HCEC 1CT (cell line): ENCODE measurements around the gene NTN1.
A peak's percentile ranks its signal among the peaks of the same experiment; 100 is the strongest.

Experiments used
- DNase-seq: peaks from one replicate; pipeline ENCODE4 v3.0.0-alpha.2; 2017

Gene NTN1

DNA sequence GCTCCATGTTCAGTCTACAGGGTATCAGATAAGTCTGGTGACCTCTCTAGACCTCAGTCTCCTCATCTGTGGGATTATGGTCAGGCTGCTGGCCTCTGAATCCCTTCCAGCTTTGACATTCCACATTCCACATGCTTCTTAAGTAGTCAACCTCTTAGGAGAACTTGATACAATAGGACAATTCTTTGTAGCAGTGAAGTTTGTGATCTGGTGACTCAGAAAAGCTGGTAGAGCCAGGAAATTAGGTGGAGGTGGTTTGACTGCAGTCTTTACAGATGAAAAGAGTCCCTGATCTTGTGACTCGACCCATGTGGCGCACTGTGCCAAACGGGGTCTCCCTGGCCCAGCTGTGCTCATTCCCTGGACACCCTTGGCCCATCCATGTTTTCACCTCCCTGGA lies 147.8 kb downstream of the NTN1 start:
- DNase-seq: no peak

DNA sequence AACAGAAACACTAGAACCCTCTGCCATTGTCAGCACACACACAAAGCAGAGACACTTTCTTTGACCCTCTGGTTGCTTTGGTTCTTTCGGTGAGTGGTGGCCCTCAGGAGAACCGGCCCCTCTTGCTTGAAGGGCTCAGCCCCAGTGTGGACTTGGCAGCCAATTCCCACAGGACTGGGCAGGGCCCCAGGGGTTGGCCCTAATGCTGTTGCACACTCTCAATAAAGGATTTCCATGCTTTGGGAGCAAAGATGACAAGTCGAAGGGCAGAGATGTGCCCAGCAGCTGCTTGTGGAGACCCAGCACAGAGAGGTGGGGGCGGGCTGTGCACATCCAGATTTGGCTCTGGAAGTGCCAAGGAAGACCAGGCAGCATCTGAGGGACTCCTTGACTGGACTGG lies 149.0 kb downstream of the NTN1 start:
- DNase-seq: no peak

- DNase-seq: no peak
Observed at GRCh38 chr17:9170853-9171252, 149.5 kb downstream of the NTN1 start.

DNA sequence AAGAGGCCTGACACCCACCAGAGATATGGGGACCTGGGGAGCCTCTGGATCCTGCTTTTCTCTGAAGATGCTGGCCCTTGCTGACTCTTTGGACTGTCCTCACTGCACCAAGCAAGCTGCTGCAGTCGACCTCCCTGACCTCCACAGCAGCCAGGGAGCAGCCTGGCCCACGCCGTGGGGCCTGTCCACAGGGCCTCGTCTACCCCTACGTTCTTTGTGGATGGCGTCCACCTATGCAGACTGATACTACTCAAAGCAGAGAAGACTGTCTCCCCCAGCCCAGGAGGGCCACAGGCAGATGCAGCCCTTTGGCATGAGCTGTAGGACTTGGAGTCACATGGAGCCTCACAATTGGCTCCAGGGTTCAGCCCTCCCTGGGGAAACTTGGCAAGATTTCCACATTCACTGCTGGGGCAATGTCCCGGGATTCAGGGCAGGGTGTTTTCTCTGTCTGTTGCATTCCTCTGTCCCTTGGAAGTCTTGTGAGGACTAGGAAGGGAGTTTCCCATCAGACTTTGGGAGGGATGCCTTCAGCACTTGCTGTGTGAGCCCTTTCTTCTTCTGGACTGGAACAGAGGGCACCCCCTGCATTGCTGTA lies 152.2 kb downstream of the NTN1 start:
- no peak for DNase-seq

- DNase-seq: no peak
Observed at GRCh38 chr17:9174312-9174711, 153.0 kb downstream of the NTN1 start.

GRCh38 chr17:9174779-9175574 lies 153.7 kb downstream of the NTN1 start:
- no peak for DNase-seq

GRCh38 chr17:9175700-9176467 lies 154.6 kb downstream of the NTN1 start:
- no peak for DNase-seq

DNA sequence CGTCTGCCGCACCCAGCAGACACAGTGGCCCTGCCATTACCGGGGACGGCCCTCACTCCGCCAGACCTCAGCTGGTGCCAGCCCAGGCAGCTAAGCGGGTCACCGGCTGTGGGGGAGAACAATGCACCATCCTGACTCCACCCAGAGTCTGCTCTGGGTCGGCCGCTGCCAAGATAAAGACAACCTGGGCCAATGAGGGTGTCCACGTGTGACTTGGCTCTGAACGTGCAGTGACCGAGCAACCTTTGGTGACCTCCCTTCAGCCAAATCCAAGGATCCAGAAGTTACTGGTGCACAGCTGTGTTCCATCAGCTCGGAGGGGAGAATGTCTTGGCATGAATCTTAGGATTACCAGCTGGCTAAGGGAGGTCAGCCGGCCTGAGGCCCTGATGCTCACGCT lies 155.9 kb downstream of the NTN1 start:
- DNase-seq: no peak

- DNase-seq: no peak
Observed at GRCh38 chr17:9178319-9178718, 157.0 kb downstream of the NTN1 start.

DNA sequence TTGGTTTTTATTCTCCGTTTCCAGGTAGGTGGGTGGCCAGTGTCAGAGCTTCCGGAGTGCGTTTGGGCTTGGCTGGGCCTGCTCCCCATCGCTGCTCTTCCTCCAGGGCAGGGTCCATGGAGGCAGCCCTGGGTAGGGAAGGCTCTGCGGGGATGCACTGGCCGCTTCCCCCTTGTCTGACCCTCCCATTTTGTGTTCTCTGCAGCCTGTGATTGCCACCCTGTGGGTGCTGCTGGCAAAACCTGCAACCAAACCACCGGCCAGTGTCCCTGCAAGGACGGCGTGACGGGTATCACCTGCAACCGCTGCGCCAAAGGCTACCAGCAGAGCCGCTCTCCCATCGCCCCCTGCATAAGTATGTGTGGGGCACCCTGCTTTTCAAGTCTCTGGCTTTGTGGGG lies 158.3 kb downstream of the NTN1 start:
- no peak for DNase-seq

- no peak for DNase-seq
Observed at GRCh38 chr17:9181640-9182039, 160.3 kb downstream of the NTN1 start.

DNA sequence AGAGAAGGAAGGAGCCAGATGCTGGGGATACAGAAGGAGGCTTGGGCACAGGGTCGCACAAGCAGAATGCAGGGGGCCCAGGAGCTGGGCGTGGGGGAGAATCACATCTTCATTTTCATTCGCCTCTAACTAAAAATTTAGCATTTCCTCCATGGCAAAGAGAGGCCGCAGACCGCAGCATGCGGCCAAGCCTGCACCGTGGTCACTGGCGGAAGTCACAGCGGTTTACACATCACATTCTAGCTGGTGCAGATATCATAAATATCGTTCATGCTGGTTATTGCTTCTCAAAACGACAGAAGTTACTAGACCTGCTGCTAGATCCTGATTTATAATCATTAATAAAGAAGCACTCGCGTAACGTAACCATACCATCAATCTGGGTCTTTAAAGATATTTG lies 162.0 kb downstream of the NTN1 start:
- DNase-seq: no peak

- DNase-seq: no peak
Observed at GRCh38 chr17:9185142-9185541, 163.8 kb downstream of the NTN1 start.

DNA sequence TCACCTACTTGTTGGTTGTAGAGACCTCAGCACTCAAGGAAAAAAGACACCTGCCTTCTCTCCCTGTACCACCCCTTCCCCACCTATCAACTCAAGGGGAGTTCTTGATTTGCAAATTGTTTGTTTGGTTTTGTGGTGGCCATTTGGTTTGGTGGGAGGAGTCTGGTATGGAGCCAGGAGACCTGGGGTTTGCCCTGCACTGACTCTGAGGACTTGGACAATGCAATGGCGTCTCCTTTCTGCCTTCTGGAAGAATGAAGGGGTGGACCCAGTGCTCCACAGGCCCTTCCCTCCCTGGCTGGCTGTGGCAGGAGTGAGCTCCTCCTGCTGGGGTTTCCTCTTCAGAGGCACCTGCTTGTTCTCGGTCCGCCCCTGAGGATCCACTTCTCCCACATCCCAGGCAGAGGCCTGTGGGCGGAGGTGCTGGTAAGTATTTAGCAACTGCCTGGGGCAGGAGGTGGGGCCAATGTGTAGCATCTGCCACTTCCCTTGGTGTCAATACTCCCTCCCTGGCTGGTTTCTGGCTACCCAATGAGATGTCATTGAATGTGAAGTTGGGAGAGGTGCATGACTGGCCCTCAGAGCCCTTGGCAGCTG lies 164.5 kb downstream of the NTN1 start:
- no peak for DNase-seq

DNA sequence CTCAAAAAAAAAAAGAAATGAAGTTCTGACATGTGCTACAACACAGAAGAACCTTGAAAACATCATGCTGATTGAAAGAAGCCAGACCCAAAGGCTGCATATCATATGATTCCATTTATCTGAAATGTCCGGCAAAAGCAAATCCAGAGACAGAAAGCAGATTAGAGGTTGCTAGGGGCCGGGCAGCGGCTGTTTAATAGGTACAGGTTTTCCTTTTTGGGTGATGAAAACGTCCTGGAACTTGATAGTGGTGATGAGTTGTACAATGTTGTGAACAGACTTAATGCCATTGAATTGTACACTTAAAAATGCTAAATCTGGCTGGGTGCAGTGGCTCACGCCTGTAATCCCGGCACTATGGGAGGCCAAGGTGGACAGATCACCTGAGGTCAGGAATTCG lies 166.5 kb downstream of the NTN1 start:
- DNase-seq: no peak

DNA sequence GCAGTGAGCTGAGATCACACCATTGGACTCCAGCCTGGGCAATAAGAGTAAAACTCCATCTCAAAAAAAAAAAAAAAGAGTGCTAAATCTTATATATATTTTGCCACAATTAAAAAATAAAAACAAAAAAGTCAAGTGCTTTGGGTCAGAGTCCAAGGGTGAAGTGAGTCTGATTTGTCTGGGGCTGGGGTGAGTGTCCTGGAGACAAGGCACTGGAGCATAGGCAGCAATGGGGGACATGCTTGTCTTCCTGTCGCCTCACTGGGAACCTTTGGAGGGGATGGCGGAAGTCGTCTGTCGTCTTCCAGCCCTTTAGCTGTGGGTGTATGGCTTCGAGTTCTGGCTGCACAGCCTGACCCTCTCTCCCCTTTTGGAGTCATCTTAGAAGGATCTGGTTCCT lies 167.1 kb downstream of the NTN1 start:
- no peak for DNase-seq

- no peak for DNase-seq
Observed at GRCh38 chr17:9189870-9190269, 168.6 kb downstream of the NTN1 start.

DNA sequence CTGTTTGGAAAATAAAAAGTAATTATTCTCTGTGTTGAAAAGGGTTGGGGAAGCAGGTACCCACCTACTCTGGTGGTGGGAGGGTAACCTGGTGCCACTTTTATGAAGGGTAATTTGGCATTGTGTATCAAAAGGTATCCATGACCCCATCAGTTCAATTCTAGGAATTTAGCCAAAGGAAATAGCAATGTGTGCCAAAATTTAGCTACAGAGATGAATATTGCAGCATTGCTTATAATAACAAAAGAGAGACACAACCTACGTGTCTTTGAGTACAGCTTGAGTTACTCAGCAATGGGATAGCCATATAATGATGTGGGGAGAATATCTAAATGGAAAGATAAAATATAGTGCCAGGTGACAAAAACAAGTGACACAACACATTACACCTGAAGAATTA lies 170.7 kb downstream of the NTN1 start:
- peak; percentile 2 for DNase-seq

DNA sequence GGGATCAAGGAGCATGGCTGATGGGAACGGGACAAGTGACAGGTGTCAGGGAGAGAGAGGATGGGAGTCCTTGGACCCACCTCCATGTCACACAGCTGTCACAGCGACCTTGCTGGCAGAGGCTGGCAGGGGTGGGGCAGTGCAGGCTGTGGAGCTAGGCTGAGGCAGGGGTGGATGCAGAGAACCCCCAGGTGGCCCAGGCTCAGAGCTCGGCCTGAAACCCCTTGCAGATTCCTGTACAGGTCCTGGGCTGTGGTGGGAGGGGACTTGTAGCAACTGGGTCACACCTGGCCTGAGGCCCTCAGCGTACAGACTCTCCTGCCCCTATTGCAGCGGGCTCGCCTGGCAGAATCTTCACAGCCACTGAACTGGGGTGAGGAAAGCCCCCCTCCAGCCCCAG lies 174.1 kb downstream of the NTN1 start:
- DNase-seq: no peak

GRCh38 chr17:9195961-9196670 lies 174.8 kb downstream of the NTN1 start:
- no peak for DNase-seq

DNA sequence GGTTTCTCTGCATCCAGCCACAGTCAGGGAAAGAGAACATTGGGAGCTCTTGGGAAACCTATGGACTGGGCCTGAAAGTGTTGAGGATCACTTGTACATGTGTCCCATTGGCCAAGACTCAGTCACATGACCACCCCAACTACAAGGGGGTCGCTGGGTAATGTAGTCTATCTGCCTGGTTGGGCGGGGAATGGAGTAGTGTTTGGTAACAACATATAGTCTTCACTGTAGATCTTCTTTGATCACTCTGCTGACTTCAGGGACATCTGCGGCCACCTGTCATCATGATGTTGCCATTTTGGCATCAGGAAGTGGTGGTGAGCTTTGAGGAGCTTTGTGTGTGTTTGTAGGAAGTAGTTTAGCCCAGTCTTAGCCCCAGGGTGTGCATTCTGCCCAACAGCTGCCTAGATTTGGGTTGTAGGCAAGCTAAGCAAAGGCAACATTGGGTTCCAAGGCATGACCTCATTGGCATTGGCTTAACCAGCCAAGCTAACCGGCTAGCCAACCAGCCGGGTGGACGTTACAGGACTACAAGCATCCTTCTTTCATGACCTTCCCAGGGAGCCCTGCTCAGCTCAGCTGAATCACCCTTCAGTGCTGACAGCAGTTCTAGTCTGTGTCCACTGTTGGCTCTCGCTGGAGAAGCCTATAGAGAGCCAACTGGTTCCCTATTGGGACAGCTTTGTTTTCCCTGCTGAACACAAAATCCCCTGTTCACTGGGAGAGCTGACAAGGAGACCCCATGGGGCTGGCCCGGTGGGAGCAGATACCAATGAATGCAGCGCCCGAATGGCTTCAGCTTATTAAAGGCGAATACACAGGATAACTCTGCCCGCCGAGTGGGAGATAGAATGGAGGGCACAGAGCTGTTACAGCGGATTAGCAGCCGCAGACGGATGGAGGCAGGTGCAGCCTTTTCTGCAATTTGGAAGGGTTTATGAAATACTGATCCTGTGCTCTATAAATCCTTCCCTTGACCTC lies 178.6 kb downstream of the NTN1 start:
- no peak for DNase-seq
